ENCODE data around the gene ZCCHC14. TPM values are rescaled to one million over a fixed set of nuclear protein-coding genes. Genes with fewer than 3 reads are reported as not detected.

The ZCCHC14 gene
- total RNA-seq, 1 experiment from 2014 or later: 37.8 TPM

GRCh38 chr16:87466975-87467501 lies 25.8 kb downstream of the ZCCHC14 start:
- BruUV-seq (replicated peaks): no TSS peak
- Histone ChIP-seq H3K9me3 (ENCODE audit: control insufficient read depth in 1 of 2, insufficient read depth in 1 of 2, low read depth in 1 of 2, low read length in 2 of 2) (no peaks in the 10 kb centered on the region), H3K4me3 (replicated peaks in 1 of 2; ENCODE audit: low read depth in 1 of 2, low read length in 2 of 2) (no peak overlapping the region), H3K27me3 (ENCODE audit: insufficient read depth, low read length) (no peaks in the 10 kb centered on the region), H3K4me1 (ENCODE audit: control insufficient read depth in 1 of 2, insufficient read depth in 2 of 2, low read length in 2 of 2) (peaks cover 16 to 23% of the 10 kb centered on the region in 2 experiments), H4K20me1 (ENCODE audit: insufficient read depth) (peaks cover 35% of the 10 kb centered on the region), H3K79me2 (ENCODE audit: insufficient read depth, low read length) (peaks cover 44% of the 10 kb centered on the region), H3K9me2 (ENCODE audit: insufficient read depth) (no peaks in the 10 kb centered on the region), H3K36me3 (ENCODE audit: control insufficient read depth in 1 of 2, insufficient read depth in 2 of 2, low read length in 2 of 2) (no peaks in the 10 kb centered on the region), H3K4me2 (ENCODE audit: low read length) (no peak overlapping the region), H3K9ac (ENCODE audit: low read length) (no peak overlapping the region), H3K27ac (ENCODE audit: low read depth, low read length) (no peak overlapping the region), H2AFZ (ENCODE audit: low read depth, low read length, poor library complexity, severe bottlenecking) (no peak overlapping the region)
- RAD21 ChIA-PET (ENCODE audit: low non-redundant PET in 1 of 2, low total read pairs in 2 of 2, uncharacterized antibody in 2 of 2, unreplicated experiment in 2 of 2): no interaction called here
- ATAC-seq (no peak), DNase-seq (ENCODE audit: low read depth, low spot score) (no peak)
- CTCF ChIA-PET: no interaction called here
- POLR2A ChIA-PET: no interaction called here
- TF ChIP-seq SP1 (IDR thresholded peaks at IDR 0.05; ENCODE audit: low read depth): no peak
- no peak for TF ChIP-seq CTCF (IDR thresholded peaks at IDR 0.05 in 2 of 3, conservative IDR thresholded peaks at IDR 0.05 in 1 of 3; ENCODE audit: borderline replicate concordance in 1 of 3, insufficient read depth in 1 of 3, low read depth in 2 of 3, low read length in 2 of 3)
- TF ChIP-seq, protein P1, sequence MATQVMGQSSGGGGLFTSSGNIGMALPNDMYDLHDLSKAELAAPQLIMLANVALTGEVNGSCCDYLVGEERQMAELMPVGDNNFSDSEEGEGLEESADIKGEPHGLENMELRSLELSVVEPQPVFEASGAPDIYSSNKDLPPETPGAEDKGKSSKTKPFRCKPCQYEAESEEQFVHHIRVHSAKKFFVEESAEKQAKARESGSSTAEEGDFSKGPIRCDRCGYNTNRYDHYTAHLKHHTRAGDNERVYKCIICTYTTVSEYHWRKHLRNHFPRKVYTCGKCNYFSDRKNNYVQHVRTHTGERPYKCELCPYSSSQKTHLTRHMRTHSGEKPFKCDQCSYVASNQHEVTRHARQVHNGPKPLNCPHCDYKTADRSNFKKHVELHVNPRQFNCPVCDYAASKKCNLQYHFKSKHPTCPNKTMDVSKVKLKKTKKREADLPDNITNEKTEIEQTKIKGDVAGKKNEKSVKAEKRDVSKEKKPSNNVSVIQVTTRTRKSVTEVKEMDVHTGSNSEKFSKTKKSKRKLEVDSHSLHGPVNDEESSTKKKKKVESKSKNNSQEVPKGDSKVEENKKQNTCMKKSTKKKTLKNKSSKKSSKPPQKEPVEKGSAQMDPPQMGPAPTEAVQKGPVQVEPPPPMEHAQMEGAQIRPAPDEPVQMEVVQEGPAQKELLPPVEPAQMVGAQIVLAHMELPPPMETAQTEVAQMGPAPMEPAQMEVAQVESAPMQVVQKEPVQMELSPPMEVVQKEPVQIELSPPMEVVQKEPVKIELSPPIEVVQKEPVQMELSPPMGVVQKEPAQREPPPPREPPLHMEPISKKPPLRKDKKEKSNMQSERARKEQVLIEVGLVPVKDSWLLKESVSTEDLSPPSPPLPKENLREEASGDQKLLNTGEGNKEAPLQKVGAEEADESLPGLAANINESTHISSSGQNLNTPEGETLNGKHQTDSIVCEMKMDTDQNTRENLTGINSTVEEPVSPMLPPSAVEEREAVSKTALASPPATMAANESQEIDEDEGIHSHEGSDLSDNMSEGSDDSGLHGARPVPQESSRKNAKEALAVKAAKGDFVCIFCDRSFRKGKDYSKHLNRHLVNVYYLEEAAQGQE (IDR thresholded peaks at IDR 0.05; ENCODE audit: low read depth): no peak
- no peak for TF ChIP-seq JUND (IDR thresholded peaks at IDR 0.05)
- no peak for TF ChIP-seq ZNF274 (IDR thresholded peaks at IDR 0.05; ENCODE audit: low read depth, low read length)
- TF ChIP-seq FOSL1 (IDR thresholded peaks at IDR 0.05; ENCODE audit: low read depth): no peak
- intact Hi-C loops (cut with micrococcal nuclease): no loop called here

All from HCT116 (cell line).